K562 (cell line): ENCODE results near the gene RXYLT1. TPM values are rescaled to one million over a fixed set of nuclear protein-coding genes. Genes with fewer than 3 reads are reported as not detected.
A peak's percentile ranks its signal among the peaks of the same experiment; 100 is the strongest.

Source experiments
- ATAC-seq: fragments of 200-7000 bp; cut with Tn5 transposase; 3 replicates; pipeline ENCODE4 v1.9.1; 2020; ENCODE audit warnings: moderate library complexity
- BruUV-seq: library from RNA; stranded (reverse); fragments of 400-500 nt; replicated peaks from 2 replicates; lab custom pipeline; 2021; lab: Mats Ljungman, UMichigan
- CTCF ChIA-PET: fragments of 300-600 bp; formaldehyde crosslinking; extraction: SDS; loops from one replicate; lab custom pipeline; 2021; ENCODE audit warnings: low intra/inter-chr PET ratio; lab: Yijun Ruan, JAX
- POLR2A ChIA-PET: fragments of 300-600, 350-650 bp; sonication (Branson Sonifier 250); formaldehyde crosslinking; extraction: SDS; loops from one replicate; lab custom pipeline; 2021; ENCODE audit warnings: antibody characterized with exemption, inconsistent platforms; lab: Yijun Ruan, JAX
- DNase-seq, 4 experiments: peaks; one replicate each; pipeline versions ENCODE4 v3.0.0 to v3.0.0-alpha.2; 2011 to 2018; ENCODE audit warnings: low spot score in 3 of 4, mixed read lengths in 3 of 4; ENCODE audit errors: extremely low read depth in 1 of 4
- FAIRE-seq: peaks from 2 replicates; lab custom pipeline; 2011; peaks lifted over from hg19 to GRCh38; lab: Jason Lieb, UNC
- H2AFZ ChIP-seq: 2 replicates; pipeline ENCODE4 v1.6.0; 2011; ENCODE audit warnings: low read depth, low read length, control low read depth, inconsistent platforms
- H3K27ac ChIP-seq: fragments of 200-600 bp; 3 replicates; pipeline ENCODE4 v1.8.0; 2011; ENCODE audit warnings: low read depth, mild to moderate bottlenecking, control low read depth, inconsistent platforms, low read length, moderate library complexity, mixed read lengths; ENCODE audit errors: extremely low read depth
- H3K27me3 ChIP-seq, 2 experiments: fragments of 300-600 bp in 1 of 2; 2 replicates in 1 of 2; 3 replicates in 1 of 2; pipeline versions ENCODE4 v1.6.0 to v1.8.0; 2011; ENCODE audit warnings: inconsistent platforms in 2 of 2, low read length in 2 of 2, mild to moderate bottlenecking in 1 of 2, mixed read lengths in 1 of 2, moderate library complexity in 1 of 2; ENCODE audit not compliant: control insufficient read depth in 2 of 2, insufficient read depth in 2 of 2
- H3K36me3 ChIP-seq: fragments of 300-600 bp; 3 replicates; pipeline ENCODE4 v1.8.0; 2011; ENCODE audit warnings: mild to moderate bottlenecking, low read length, inconsistent platforms; ENCODE audit not compliant: control insufficient read depth, insufficient read depth
- H3K4me1 ChIP-seq, 2 experiments: fragments of 200-600 bp in 1 of 2; replicated peaks in 1 of 2; 2 replicates in 1 of 2; 3 replicates in 1 of 2; pipeline versions ENCODE4 v1.5.1 to v1.8.0; 2011; ENCODE audit warnings: inconsistent platforms in 2 of 2, low read length in 2 of 2, mild to moderate bottlenecking in 1 of 2, mixed read lengths in 1 of 2, moderate library complexity in 1 of 2; ENCODE audit not compliant: control insufficient read depth in 2 of 2, insufficient read depth in 2 of 2
- H3K4me2 ChIP-seq: 2 replicates; pipeline ENCODE4 v1.6.1; 2011; ENCODE audit warnings: low read length, control low read depth, inconsistent platforms, mixed read lengths; ENCODE audit not compliant: insufficient read depth
- H3K4me3 ChIP-seq: fragments of 200-600 bp; sonication (generic), shearing (Covaris generic); 2 replicates; pipeline ENCODE4 v1.5.1; 2016; ENCODE audit warnings: control low read depth, inconsistent platforms
- H3K79me2 ChIP-seq: fragments of 200-600 bp; 3 replicates; pipeline ENCODE4 v1.8.0; 2011; ENCODE audit warnings: low read length, inconsistent platforms; ENCODE audit not compliant: control insufficient read depth, insufficient read depth
- H3K9ac ChIP-seq, 2 experiments: 2 replicates each; pipeline versions ENCODE4 v1.6.0 to v1.6.1; 2011; ENCODE audit warnings: low read depth in 2 of 2, low read length in 2 of 2, control low read depth in 1 of 2, inconsistent platforms in 1 of 2, mild to moderate bottlenecking in 1 of 2, mixed read lengths in 1 of 2; ENCODE audit not compliant: insufficient read depth in 1 of 2
- H3K9me1 ChIP-seq: one replicate; pipeline ENCODE4 v1.6.0; 2011; ENCODE audit warnings: inconsistent platforms, mild to moderate bottlenecking, low read length, moderate library complexity; ENCODE audit not compliant: control insufficient read depth, insufficient read depth
- H3K9me3 ChIP-seq: replicated peaks from 2 replicates; pipeline ENCODE4 v1.5.1; 2011; ENCODE audit warnings: low read depth, low read length, inconsistent platforms; ENCODE audit not compliant: control insufficient read depth, insufficient read depth
- H4K20me1 ChIP-seq: replicated peaks from 2 replicates; pipeline ENCODE4 v1.6.1; 2011; ENCODE audit warnings: low read length, inconsistent platforms, mixed read lengths; ENCODE audit not compliant: control insufficient read depth, insufficient read depth
- WGBS: fragments of 100-300 bp; shearing (Covaris generic); methylation state at CpG from one replicate; pipeline ENCODE4 v1.1.6; 2016; ENCODE audit warnings: low coverage, mixed read lengths; ENCODE audit not compliant: insufficient coverage; ENCODE audit errors: missing lambda C conversion rate; 5-methylcytosine and 5-hydroxymethylcytosine counted together
- in situ Hi-C: fragments of 300-500 bp; cut with MboI; formaldehyde crosslinking; loops from 4 replicates; pipeline ENCODE4 v1.15.0; 2018; ENCODE audit warnings: inconsistent platforms, mixed read lengths
- intact Hi-C: fragments of 100-400 bp; cut with micrococcal nuclease; formaldehyde crosslinking; loops from 2 replicates; pipeline ENCODE4 v1.14.2; 2022
- polyA plus RNA-seq, 8 experiments: library from polyadenylated mRNA; depleted of rRNA in 4 of 8; stranded (reverse) in 5 of 8; unstranded in 3 of 8; fragments of >200 nt; fragmentation: Nextera tagmentation in 2 of 8; fragmentation: Illumina TruSeq in 1 of 8; extraction: Ambion mirVana in 2 of 8; extraction: Trizol in 1 of 8; gene quantifications; 2 replicates each; pipeline versions ENCODE4 v1.2.1 to v1.2.3, GENCODE V29; 2011 to 2014; ENCODE audit warnings: inconsistent platforms in 1 of 8, missing spikeins in 1 of 8
- total RNA-seq, 7 experiments: library from RNA; depleted of rRNA in 6 of 7; stranded (reverse); fragments of >200 nt in 6 of 7; fragmentation: Illumina TruSeq in 2 of 7; extraction: Trizol in 2 of 7; gene quantifications; 2 replicates each; pipeline versions ENCODE4 v1.2.1 to v1.2.3, GENCODE V29; 2011 to 2021; ENCODE audit warnings: low replicate concordance in 1 of 7
- TF ChIP-seq, protein P1 (sequence below): IDR thresholded peaks from 2 replicates; pipeline ENCODE4 v1.6.1; 2016; ENCODE audit warnings: missing genetic modification characterization, missing compliant biosample characterization
- TF ChIP-seq, protein P2 (sequence below): sonication (generic); formaldehyde crosslinking; IDR thresholded peaks from 2 replicates; pipeline ENCODE4 v1.8.0; 2022; ENCODE audit warnings: mild to moderate bottlenecking, missing genetic modification reagents, borderline replicate concordance

Gene RXYLT1
- total and polyA plus RNA-seq, 9 of the 15 experiments (the other 6 are each of a cell fraction or from before 2014, with no cell fraction given) = 6.7 to 26.5 (median 20.9) TPM

DNA sequence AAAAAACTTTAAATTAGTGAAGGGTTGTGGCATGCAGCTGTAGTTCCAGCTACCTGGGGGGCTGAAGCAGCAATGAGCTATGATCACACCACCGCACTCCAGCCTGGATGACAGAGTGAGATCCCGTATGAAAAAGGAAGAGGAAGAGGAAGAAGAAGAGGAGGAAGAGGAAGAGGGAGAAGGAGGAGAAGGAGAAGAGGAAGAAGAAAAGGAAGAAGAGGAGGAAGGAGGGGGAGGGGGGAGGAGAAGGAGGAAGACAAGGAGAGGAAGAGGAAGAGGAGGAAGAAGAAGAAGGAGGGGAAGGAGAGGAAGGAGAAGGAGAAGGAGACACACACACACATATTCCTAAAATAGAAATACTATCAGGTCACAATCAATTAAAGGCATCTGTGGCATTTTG, 32.0 kb downstream of the RXYLT1 start:
- CTCF ChIA-PET = no interaction called here
- Histone ChIP-seq H3K27me3 (peaks cover 0 to 11% of the 10 kb centered on the region in 2 experiments; a peak in 2 of 5 replicates), H3K27ac (no peak overlapping the region), H3K9me3 (no peaks in the 10 kb centered on the region), H4K20me1 (no peaks in the 10 kb centered on the region), H3K4me3 (no peak overlapping the region), H2AFZ (no peak overlapping the region), H3K36me3 (peaks cover 17% of the 10 kb centered on the region; the same call in 2 of the 3 replicates), H3K9me1 (no peaks in the 10 kb centered on the region), H3K4me1 (no peaks in the 10 kb centered on the region), H3K4me2 (no peak overlapping the region), H3K79me2 (no peaks in the 10 kb centered on the region), H3K9ac (no peak overlapping the region)
- WGBS = 0% methylated on average over 1 of the region's 2 CpGs
- in situ Hi-C loops = loop anchor here (25.0 kb wide), 1 partner anchor 399 kb away; no protein-coding TSS in a partner anchor
- FAIRE-seq (no peak), DNase-seq (no peak), ATAC-seq (no peak)
- POLR2A ChIA-PET = no interaction called here
- intact Hi-C loops = no loop called here
- TF ChIP-seq, protein P1, sequence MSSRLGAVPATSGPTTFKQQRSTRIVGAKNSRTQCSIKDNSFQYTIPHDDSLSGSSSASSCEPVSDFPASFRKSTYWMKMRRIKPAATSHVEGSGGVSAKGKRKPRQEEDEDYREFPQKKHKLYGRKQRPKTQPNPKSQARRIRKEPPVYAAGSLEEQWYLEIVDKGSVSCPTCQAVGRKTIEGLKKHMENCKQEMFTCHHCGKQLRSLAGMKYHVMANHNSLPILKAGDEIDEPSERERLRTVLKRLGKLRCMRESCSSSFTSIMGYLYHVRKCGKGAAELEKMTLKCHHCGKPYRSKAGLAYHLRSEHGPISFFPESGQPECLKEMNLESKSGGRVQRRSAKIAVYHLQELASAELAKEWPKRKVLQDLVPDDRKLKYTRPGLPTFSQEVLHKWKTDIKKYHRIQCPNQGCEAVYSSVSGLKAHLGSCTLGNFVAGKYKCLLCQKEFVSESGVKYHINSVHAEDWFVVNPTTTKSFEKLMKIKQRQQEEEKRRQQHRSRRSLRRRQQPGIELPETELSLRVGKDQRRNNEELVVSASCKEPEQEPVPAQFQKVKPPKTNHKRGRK (tag) = 0 out of 2 replicates have a peak, but pooled peaks have one; percentile 32
- TF ChIP-seq, protein P2, sequence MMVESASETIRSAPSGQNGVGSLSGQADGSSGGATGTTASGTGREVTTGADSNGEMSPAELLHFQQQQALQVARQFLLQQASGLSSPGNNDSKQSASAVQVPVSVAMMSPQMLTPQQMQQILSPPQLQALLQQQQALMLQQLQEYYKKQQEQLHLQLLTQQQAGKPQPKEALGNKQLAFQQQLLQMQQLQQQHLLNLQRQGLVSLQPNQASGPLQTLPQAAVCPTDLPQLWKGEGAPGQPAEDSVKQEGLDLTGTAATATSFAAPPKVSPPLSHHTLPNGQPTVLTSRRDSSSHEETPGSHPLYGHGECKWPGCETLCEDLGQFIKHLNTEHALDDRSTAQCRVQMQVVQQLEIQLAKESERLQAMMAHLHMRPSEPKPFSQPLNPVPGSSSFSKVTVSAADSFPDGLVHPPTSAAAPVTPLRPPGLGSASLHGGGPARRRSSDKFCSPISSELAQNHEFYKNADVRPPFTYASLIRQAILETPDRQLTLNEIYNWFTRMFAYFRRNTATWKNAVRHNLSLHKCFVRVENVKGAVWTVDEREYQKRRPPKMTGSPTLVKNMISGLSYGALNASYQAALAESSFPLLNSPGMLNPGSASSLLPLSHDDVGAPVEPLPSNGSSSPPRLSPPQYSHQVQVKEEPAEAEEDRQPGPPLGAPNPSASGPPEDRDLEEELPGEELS (CRISPR knock-in tag) = no peak
- BruUV-seq = no TSS peak
